H9 (cell line): ENCODE data around the gene EHD2. TPM values are rescaled to one million over a fixed set of nuclear protein-coding genes. Genes with fewer than 3 reads are reported as not detected.

Source experiments
- DNase-seq: peaks from one replicate; pipeline ENCODE4 v3.0.0-alpha.2; 2017
- H2AFZ ChIP-seq: one replicate; pipeline ENCODE4 v1.6.1; 2013; ENCODE audit warnings: mild to moderate bottlenecking, low read length, control low read depth, moderate library complexity
- H2AK5ac ChIP-seq: 2 replicates; pipeline ENCODE4 v1.6.1; 2013; ENCODE audit warnings: low read length, control low read depth, mixed read lengths; ENCODE audit not compliant: insufficient read length
- H2BK120ac ChIP-seq: one replicate; pipeline ENCODE4 v1.6.1; 2013; ENCODE audit warnings: low read depth, mild to moderate bottlenecking, low read length, control low read depth, inconsistent platforms; ENCODE audit not compliant: poor library complexity, severe bottlenecking
- H2BK12ac ChIP-seq: 2 replicates; pipeline ENCODE4 v1.6.1; 2013; ENCODE audit warnings: low read length, control low read depth, mixed read lengths, low read depth; ENCODE audit not compliant: insufficient read length
- H2BK15ac ChIP-seq: 2 replicates; pipeline ENCODE4 v1.6.1; 2013; ENCODE audit warnings: low read depth, low read length, control low read depth
- H2BK20ac ChIP-seq: one replicate; pipeline ENCODE4 v1.6.1; 2013; ENCODE audit warnings: low read depth, mild to moderate bottlenecking, low read length, control low read depth, inconsistent platforms; ENCODE audit not compliant: poor library complexity, severe bottlenecking
- H2BK5ac ChIP-seq: 2 replicates; pipeline ENCODE4 v1.6.1; 2013; ENCODE audit warnings: low read length, control low read depth, mixed read lengths; ENCODE audit not compliant: insufficient read length
- H3K14ac ChIP-seq: 2 replicates; pipeline ENCODE4 v1.6.1; 2013; ENCODE audit warnings: low read length, control low read depth; ENCODE audit not compliant: insufficient read depth
- H3K18ac ChIP-seq: 2 replicates; pipeline ENCODE4 v1.6.1; 2013; ENCODE audit warnings: low read depth, mild to moderate bottlenecking, mixed read lengths, low read length, control low read depth; ENCODE audit not compliant: insufficient read length
- H3K23ac ChIP-seq: 2 replicates; pipeline ENCODE4 v1.6.1; 2013; ENCODE audit warnings: low read length, control low read depth, mixed read lengths, low read depth; ENCODE audit not compliant: insufficient read length
- H3K23me2 ChIP-seq: 2 replicates; pipeline ENCODE4 v1.6.1; 2013; ENCODE audit warnings: low read depth, mild to moderate bottlenecking, mixed read lengths, low read length, control low read depth; ENCODE audit not compliant: insufficient read length, poor library complexity, severe bottlenecking
- H3K27ac ChIP-seq: 2 replicates; pipeline ENCODE4 v1.5.1; 2013; ENCODE audit warnings: low read length, control low read depth, mixed read lengths, low read depth; ENCODE audit not compliant: insufficient read length
- H3K27me3 ChIP-seq: 2 replicates; pipeline ENCODE4 v1.6.1; 2013; ENCODE audit warnings: low read length, control low read depth, inconsistent platforms; ENCODE audit not compliant: insufficient read depth
- H3K4ac ChIP-seq: 2 replicates; pipeline ENCODE4 v1.6.1; 2013; ENCODE audit warnings: low read depth, mild to moderate bottlenecking, control low read depth, inconsistent platforms, low read length, moderate library complexity
- H3K4me1 ChIP-seq: 2 replicates; pipeline ENCODE4 v1.6.1; 2013; ENCODE audit warnings: low read length, control low read depth, inconsistent platforms; ENCODE audit not compliant: insufficient read depth
- H3K4me2 ChIP-seq: 2 replicates; pipeline ENCODE4 v1.6.1; 2013; ENCODE audit warnings: low read length, control low read depth, mixed read lengths; ENCODE audit not compliant: insufficient read length, insufficient read depth
- H3K56ac ChIP-seq: 2 replicates; pipeline ENCODE4 v1.6.1; 2013; ENCODE audit warnings: low read depth, mild to moderate bottlenecking, mixed read lengths, low read length, control low read depth; ENCODE audit not compliant: insufficient read length
- H3K79me1 ChIP-seq: 2 replicates; pipeline ENCODE4 v1.6.1; 2013; ENCODE audit warnings: low read depth, mild to moderate bottlenecking, moderate library complexity, low read length, control low read depth, inconsistent platforms; ENCODE audit not compliant: insufficient read depth, poor library complexity, severe bottlenecking
- H3K79me2 ChIP-seq: 2 replicates; pipeline ENCODE4 v1.6.1; 2013; ENCODE audit warnings: low read length, control low read depth, inconsistent platforms; ENCODE audit not compliant: insufficient read depth
- H3K9ac ChIP-seq: 2 replicates; pipeline ENCODE4 v1.6.1; 2013; ENCODE audit warnings: low read length, control low read depth, mixed read lengths; ENCODE audit not compliant: insufficient read length; ENCODE audit errors: extremely low read depth
- H3K9me3 ChIP-seq: one replicate; pipeline ENCODE4 v1.6.1; 2013; ENCODE audit warnings: low read depth, low read length, inconsistent platforms; ENCODE audit not compliant: control insufficient read depth
- H3T11ph ChIP-seq: one replicate; pipeline ENCODE4 v1.6.1; 2013; ENCODE audit warnings: mild to moderate bottlenecking, low read length, control low read depth, inconsistent platforms
- H4K20me1 ChIP-seq: one replicate; pipeline ENCODE4 v1.6.1; 2013; ENCODE audit not compliant: control insufficient read depth, insufficient read length, insufficient read depth
- H4K5ac ChIP-seq: 2 replicates; pipeline ENCODE4 v1.6.1; 2013; ENCODE audit warnings: low read depth, mild to moderate bottlenecking, mixed read lengths, low read length, control low read depth; ENCODE audit not compliant: insufficient read length
- H4K8ac ChIP-seq: replicated peaks from 2 replicates; pipeline ENCODE4 v1.6.1; 2013; ENCODE audit warnings: low read length, control low read depth, mixed read lengths, low read depth; ENCODE audit not compliant: insufficient read length
- H4K91ac ChIP-seq: 2 replicates; pipeline ENCODE4 v1.6.1; 2013; ENCODE audit warnings: low read depth, mild to moderate bottlenecking, moderate library complexity, mixed read lengths, low read length, control low read depth; ENCODE audit not compliant: insufficient read length
- H3K27ac Mint-ChIP-seq, 3 experiments: 2 replicates in 2 of 3; 3 replicates in 1 of 3; pipeline ENCODE4 v1.8.0; 2020 to 2021; ENCODE audit warnings: mixed read lengths in 3 of 3, mild to moderate bottlenecking in 1 of 3, moderate library complexity in 1 of 3
- H3K27me3 Mint-ChIP-seq: 2 replicates; pipeline ENCODE4 v1.8.0; 2021; ENCODE audit warnings: low read depth, mild to moderate bottlenecking, moderate library complexity, mixed read lengths
- H3K36me3 Mint-ChIP-seq, 3 experiments: 2 replicates in 2 of 3; 3 replicates in 1 of 3; pipeline ENCODE4 v1.8.0; 2020 to 2021; ENCODE audit warnings: low read depth in 3 of 3, mixed read lengths in 3 of 3; ENCODE audit not compliant: insufficient read depth in 1 of 3
- H3K4me1 Mint-ChIP-seq, 2 experiments: 2 replicates each; pipeline ENCODE4 v1.8.0; 2020; ENCODE audit warnings: mixed read lengths in 2 of 2
- H3K4me3 Mint-ChIP-seq, 2 experiments: 2 replicates in 1 of 2; 3 replicates in 1 of 2; pipeline ENCODE4 v1.8.0; 2020 to 2021; ENCODE audit warnings: mild to moderate bottlenecking in 2 of 2, mixed read lengths in 2 of 2, moderate library complexity in 1 of 2
- H3K9me3 Mint-ChIP-seq, 2 experiments: 2 replicates in 1 of 2; 3 replicates in 1 of 2; pipeline ENCODE4 v1.8.0; 2020; ENCODE audit warnings: mild to moderate bottlenecking in 2 of 2, mixed read lengths in 2 of 2, moderate library complexity in 1 of 2
- WGBS: extraction: QIAGEN DNeasy Blood & Tissue Kit; methylation state at CpG from one replicate; pipeline ENCODE4 v1.1.7; 2013; ENCODE audit warnings: missing lambda C conversion rate, low lambda C conversion rate, mixed read lengths; ENCODE audit not compliant: insufficient read length; ENCODE audit errors: extremely low coverage; 5-methylcytosine and 5-hydroxymethylcytosine counted together
- total RNA-seq: library from RNA; stranded (reverse); gene quantifications from 2 replicates; pipeline ENCODE4 v1.2.1, GENCODE V29; 2021
- TF ChIP-seq, protein P1 (sequence below): fragments of 200-600 bp; sonication (generic); conservative IDR thresholded peaks from 3 replicates; pipeline ENCODE4 v1.8.0; 2021; ENCODE audit warnings: antibody characterized with exemption, mild to moderate bottlenecking

The EHD2 gene
- total RNA-seq, 1 experiment from 2014 or later: 19.7 TPM

- Histone ChIP-seq H4K8ac (no peak overlapping the region), H2AK5ac (no peak overlapping the region), H3K27me3 (no peaks in the 10 kb centered on the region), H3K14ac (no peak overlapping the region), H3K9ac (no peak overlapping the region), H3K23ac (no peak overlapping the region), H4K5ac (no peak overlapping the region), H3K79me2 (no peaks in the 10 kb centered on the region), H3K18ac (no peak overlapping the region), H4K20me1 (no peaks in the 10 kb centered on the region), H3K23me2 (peaks cover 6% of the 10 kb centered on the region), H2BK20ac (no peak overlapping the region), H3K27ac (no peak overlapping the region), H4K91ac (no peak overlapping the region), H2BK15ac (no peak overlapping the region), H3K4me1 (peaks cover 4% of the 10 kb centered on the region; the same call in 1 of the 2 replicates), H2BK12ac (no peak overlapping the region), H3K4me2 (no peak overlapping the region), H2AFZ (no peak overlapping the region), H3K4ac (no peak overlapping the region), H3K56ac (no peak overlapping the region), H3K79me1 (no peaks in the 10 kb centered on the region), H3T11ph (no peak overlapping the region), H2BK5ac (no peak overlapping the region), H3K9me3 (no peaks in the 10 kb centered on the region), H2BK120ac (no peak overlapping the region)
- H3K27me3 Mint-ChIP-seq: no peaks in the 10 kb centered on the region; the same call in 1 of the 2 replicates
- no peaks in the 10 kb centered on the region; a peak in 1 of 5 replicates for H3K9me3 Mint-ChIP-seq
- peak overlapping the region; percentile 80 to 91; a peak in 2 of 5 replicates for H3K4me3 Mint-ChIP-seq
- WGBS: no CpG with 5 or more reads among the region's 8 CpGs
- no peak for DNase-seq
- H3K4me1 Mint-ChIP-seq: peaks cover 11 to 13% of the 10 kb centered on the region in 2 experiments
- TF ChIP-seq, protein P1, sequence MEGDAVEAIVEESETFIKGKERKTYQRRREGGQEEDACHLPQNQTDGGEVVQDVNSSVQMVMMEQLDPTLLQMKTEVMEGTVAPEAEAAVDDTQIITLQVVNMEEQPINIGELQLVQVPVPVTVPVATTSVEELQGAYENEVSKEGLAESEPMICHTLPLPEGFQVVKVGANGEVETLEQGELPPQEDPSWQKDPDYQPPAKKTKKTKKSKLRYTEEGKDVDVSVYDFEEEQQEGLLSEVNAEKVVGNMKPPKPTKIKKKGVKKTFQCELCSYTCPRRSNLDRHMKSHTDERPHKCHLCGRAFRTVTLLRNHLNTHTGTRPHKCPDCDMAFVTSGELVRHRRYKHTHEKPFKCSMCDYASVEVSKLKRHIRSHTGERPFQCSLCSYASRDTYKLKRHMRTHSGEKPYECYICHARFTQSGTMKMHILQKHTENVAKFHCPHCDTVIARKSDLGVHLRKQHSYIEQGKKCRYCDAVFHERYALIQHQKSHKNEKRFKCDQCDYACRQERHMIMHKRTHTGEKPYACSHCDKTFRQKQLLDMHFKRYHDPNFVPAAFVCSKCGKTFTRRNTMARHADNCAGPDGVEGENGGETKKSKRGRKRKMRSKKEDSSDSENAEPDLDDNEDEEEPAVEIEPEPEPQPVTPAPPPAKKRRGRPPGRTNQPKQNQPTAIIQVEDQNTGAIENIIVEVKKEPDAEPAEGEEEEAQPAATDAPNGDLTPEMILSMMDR: no peak
- H3K36me3 Mint-ChIP-seq: peaks cover 0 to 14% (median 10%) of the 10 kb centered on the region in 3 experiments; a peak in 6 of 7 replicates
- peak overlapping the region in 1 of 3 experiments; percentile 62; a peak in 2 of 7 replicates for H3K27ac Mint-ChIP-seq
Observed at GRCh38 chr19:47730521-47730889, 17.3 kb downstream of the EHD2 start.
